AG04449 (cell line): ENCODE results near the gene OR10H1.
"Not testable (repeated sequence)": the region's sequence is repeated elsewhere in the genome, so short reads cannot be mapped to it uniquely, and the experiment has no call there.

Experiments
- CTCF ChIA-PET: fragments of 350-600 bp; formaldehyde crosslinking; extraction: SDS; loops from one replicate; lab custom pipeline; 2021; ENCODE audit warnings: antibody characterized with exemption; lab: Yijun Ruan, JAX
- POLR2A ChIA-PET: fragments of 400-600, 350-600 bp; formaldehyde crosslinking; extraction: SDS; loops from one replicate; lab custom pipeline; 2020; ENCODE audit warnings: antibody characterized with exemption, inconsistent platforms; lab: Yijun Ruan, JAX
- DNase-seq: peaks from one replicate; pipeline ENCODE4 v3.0.0-alpha.2; 2010; ENCODE audit warnings: low read depth, low spot score
- H3K4me3 ChIP-seq: 2 replicates; pipeline ENCODE4 v1.5.1; 2011; ENCODE audit warnings: low read depth, mild to moderate bottlenecking, control low read depth, low read length
- CTCF ChIP-seq: IDR thresholded peaks from one replicate; pipeline ENCODE4 v1.5.1; 2011; ENCODE audit warnings: mild to moderate bottlenecking, moderate library complexity, low read length, control low read depth, inconsistent platforms; ENCODE audit not compliant: insufficient read depth; ENCODE audit errors: missing control alignments

The OR10H1 gene

DNA sequence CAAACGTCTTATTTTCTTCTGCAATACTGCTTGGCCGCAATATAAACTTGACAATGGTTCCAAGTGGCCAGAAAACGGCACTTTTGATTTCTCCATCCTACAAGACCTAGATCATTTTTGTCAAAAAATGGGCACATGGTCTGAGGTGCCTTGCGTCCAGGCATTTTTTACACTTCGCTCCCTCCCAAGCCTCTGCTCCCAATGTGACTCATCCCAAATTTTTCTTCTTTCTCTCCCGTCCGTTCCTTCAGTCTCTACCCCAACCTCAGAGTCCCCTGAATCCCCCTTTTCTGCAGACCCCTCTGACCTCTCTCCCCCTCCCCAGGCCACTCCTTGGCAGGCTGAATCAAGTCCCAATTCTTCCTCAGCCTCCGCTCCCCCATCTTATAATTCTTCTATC lies 14.3 kb upstream of the OR10H1 start:
- TF ChIP-seq CTCF = no peak
- no peak for DNase-seq
- ChIA-PET CTCF (no interaction called here), POLR2A (no interaction called here)
- no peak overlapping the region for H3K4me3 ChIP-seq

DNA sequence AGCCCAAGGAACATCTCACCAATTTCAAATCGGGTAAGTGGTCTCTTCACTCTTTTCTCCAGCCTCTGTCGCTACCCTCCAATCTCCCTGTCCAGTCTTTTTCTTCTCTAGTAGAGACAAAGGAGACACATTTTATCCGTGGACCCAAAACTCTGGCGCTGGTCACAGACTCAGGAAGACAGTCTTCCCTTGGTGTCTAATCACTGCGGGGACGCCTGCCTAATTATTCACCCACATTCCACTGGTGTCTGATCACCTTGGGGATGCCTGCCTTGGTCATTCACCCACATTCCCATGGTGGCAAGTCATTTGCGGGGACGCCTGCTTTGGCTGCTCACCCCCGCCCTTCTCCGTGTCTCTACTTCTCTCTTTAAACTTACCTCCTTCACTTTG lies 13.8 kb upstream of the OR10H1 start:
- ChIA-PET POLR2A (no interaction called here), CTCF (no interaction called here)
- no peak for DNase-seq
- no peak for TF ChIP-seq CTCF
- no peak overlapping the region for H3K4me3 ChIP-seq

DNA sequence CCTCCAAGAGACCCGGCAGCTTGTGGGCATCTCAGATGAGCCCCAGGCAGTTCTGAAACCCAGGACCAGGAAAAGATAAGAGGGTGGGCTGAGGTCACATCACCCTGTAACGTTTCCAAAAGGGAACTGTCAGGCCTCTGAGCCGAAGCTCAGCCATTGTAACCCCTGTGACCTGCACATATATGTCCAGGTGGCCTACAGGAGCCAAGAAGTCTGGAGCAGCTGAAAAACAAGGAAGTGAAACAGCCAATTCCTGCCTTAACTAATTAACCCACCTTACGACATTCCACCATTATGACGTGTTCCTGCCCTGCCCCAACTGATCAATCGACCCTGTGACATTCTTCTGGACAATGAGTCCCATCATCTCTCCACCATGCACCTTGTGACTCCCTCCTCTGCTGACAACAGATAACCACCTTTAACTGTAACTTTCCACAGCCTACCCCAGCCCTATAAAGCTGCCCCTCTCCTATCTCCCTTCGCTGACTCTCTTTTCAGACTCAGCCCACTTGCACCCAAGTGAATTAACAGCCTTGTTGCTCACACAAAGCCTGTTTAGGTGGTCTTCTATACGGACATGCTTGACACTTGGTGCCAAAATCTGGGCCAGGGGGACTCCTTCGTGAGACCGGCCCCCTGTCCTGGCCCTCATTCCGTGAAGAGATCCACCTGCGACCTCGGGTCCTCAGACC lies 13.3 kb upstream of the OR10H1 start:
- H3K4me3 ChIP-seq, CTCF ChIA-PET, DNase-seq, POLR2A ChIA-PET: not testable (repeated sequence)

DNA sequence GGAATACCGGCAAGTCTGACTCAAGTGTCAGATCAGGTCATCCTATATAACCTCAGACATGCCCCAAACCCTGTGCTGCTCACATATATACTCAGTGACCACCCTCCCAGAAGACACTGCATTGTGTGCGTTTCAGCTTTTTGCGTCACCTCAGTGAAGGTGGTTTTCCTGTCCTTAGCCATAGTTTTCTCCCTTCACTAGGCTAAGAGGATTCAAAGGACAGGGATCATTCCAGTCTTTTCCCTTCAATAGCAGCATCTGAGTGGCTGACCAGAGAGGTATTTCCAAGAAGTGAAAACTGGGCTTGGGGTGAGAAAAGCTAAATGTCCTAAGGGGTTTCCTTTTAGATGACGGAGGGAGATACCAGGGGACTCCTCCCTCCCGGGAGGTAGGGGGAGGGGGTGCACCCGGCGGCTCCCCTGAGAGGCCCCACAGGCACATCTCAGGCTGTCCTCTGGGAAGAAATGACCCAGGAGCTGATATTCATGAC lies 12.7 kb upstream of the OR10H1 start:
- ChIA-PET CTCF (no interaction called here), POLR2A (no interaction called here)
- H3K4me3 ChIP-seq = no peak overlapping the region
- DNase-seq = no peak
- no peak for TF ChIP-seq CTCF

- no peak for DNase-seq
- no peak for TF ChIP-seq CTCF
- H3K4me3 ChIP-seq = no peak overlapping the region
- ChIA-PET CTCF (no interaction called here), POLR2A (no interaction called here)
Observed at GRCh38 chr19:15825753-15826152, 10.3 kb upstream of the OR10H1 start.

GRCh38 chr19:15820646-15821045 lies 5.2 kb upstream of the OR10H1 start:
- POLR2A ChIA-PET = no interaction called here
- CTCF ChIA-PET = no interaction called here
- DNase-seq = no peak
- TF ChIP-seq CTCF = no peak
- H3K4me3 ChIP-seq = no peak overlapping the region

GRCh38 chr19:15813916-15814315 lies 1.5 kb downstream of the OR10H1 start:
- no peak for TF ChIP-seq CTCF
- ChIA-PET POLR2A (no interaction called here), CTCF (no interaction called here)
- no peak overlapping the region for H3K4me3 ChIP-seq
- no peak for DNase-seq
